Smooth muscle cell (in vitro differentiated cells): ENCODE data around the gene HOXA13. TPM values are rescaled to one million over a fixed set of nuclear protein-coding genes. Genes with fewer than 3 reads are reported as not detected.
A peak's percentile ranks its signal among the peaks of the same experiment; 100 is the strongest.

Experiments
- DNase-seq: peaks from one replicate; lab custom pipeline; 2025; ENCODE audit not compliant: unreplicated experiment; lab: John Stamatoyannopoulos, UW
- H2AFZ ChIP-seq: fragments of 200-600 bp; sonication (generic); 2 replicates; pipeline ENCODE4 v1.6.0; 2016; ENCODE audit warnings: antibody characterized with exemption, low read depth, mild to moderate bottlenecking
- H3F3A ChIP-seq: fragments of 200-600 bp; sonication (generic); 2 replicates; pipeline ENCODE4 v1.6.0; 2017; ENCODE audit warnings: antibody characterized with exemption, low read depth
- H3K27ac ChIP-seq: fragments of 200-600 bp; sonication (generic); 2 replicates; pipeline ENCODE4 v1.5.1; 2016; ENCODE audit warnings: low read depth, mild to moderate bottlenecking
- H3K27me3 ChIP-seq: fragments of 200-600 bp; sonication (generic); 2 replicates; pipeline ENCODE4 v1.6.1; 2016; ENCODE audit warnings: low read depth, mild to moderate bottlenecking
- H3K36me3 ChIP-seq: fragments of 200-600 bp; sonication (generic); 2 replicates; pipeline ENCODE4 v1.5.1; 2016; ENCODE audit warnings: low read depth
- H3K4me1 ChIP-seq: fragments of 200-600 bp; sonication (generic); 2 replicates; pipeline ENCODE4 v1.5.1; 2016; ENCODE audit warnings: low read depth
- H3K4me2 ChIP-seq: fragments of 200-600 bp; sonication (generic); 2 replicates; pipeline ENCODE4 v1.6.0; 2016; ENCODE audit warnings: mild to moderate bottlenecking
- H3K4me3 ChIP-seq: fragments of 200-600 bp; sonication (generic); 2 replicates; pipeline ENCODE4 v1.5.1; 2016; ENCODE audit warnings: mild to moderate bottlenecking
- H3K79me2 ChIP-seq: fragments of 200-600 bp; sonication (generic); 2 replicates; pipeline ENCODE4 v1.6.0; 2016; ENCODE audit warnings: low read depth, mild to moderate bottlenecking
- H3K9ac ChIP-seq: fragments of 200-600 bp; sonication (generic); 2 replicates; pipeline ENCODE4 v1.6.0; 2016; ENCODE audit warnings: low read depth
- H3K9me3 ChIP-seq: fragments of 200-600 bp; sonication (generic); replicated peaks from 2 replicates; pipeline ENCODE4 v1.5.1; 2016; ENCODE audit warnings: low read depth
- H4K20me1 ChIP-seq: fragments of 200-600 bp; sonication (generic); 2 replicates; pipeline ENCODE4 v1.6.0; 2016; ENCODE audit warnings: low read depth
- CTCF ChIP-seq: fragments of 200-600 bp; sonication (generic); IDR thresholded peaks from 2 replicates; pipeline ENCODE4 v1.5.1; 2017; ENCODE audit warnings: borderline replicate concordance, mild to moderate bottlenecking, antibody characterized with exemption; ENCODE audit not compliant: insufficient read depth, poor library complexity, severe bottlenecking
- WGBS: methylation state at CpG from one replicate; pipeline ENCODE4 v1.1.7; 2016; ENCODE audit warnings: low lambda C conversion rate; 5-methylcytosine and 5-hydroxymethylcytosine counted together
- polyA plus RNA-seq: library from polyadenylated mRNA; unstranded; fragments of >200 nt; fragmentation: Nextera tagmentation; extraction: Ambion mirVana; gene quantifications from 2 replicates; pipeline ENCODE4 v1.2.1, GENCODE V29; 2016
- total RNA-seq: library from RNA; depleted of rRNA; stranded (reverse); fragments of >200 nt; gene quantifications from 2 replicates; pipeline ENCODE4 v1.2.3, GENCODE V29; 2014

HOXA13 gene
- total and polyA plus RNA-seq, 2 experiments from 2014 or later: 10.0 to 14.2 TPM

- no peaks in the 10 kb centered on the region for H3K36me3 ChIP-seq
- H3K4me3 ChIP-seq: peak within 1 kb of the TSS; percentile 32
- no peak for TF ChIP-seq CTCF
- no peaks in the 10 kb centered on the region for H3F3A ChIP-seq
- DNase-seq: no peak
- WGBS: 24% methylated on average over 58 of the region's 63 CpGs
- H3K27me3 ChIP-seq: peaks cover 99% of the 10 kb centered on the region
- H3K9me3 ChIP-seq: no peaks in the 10 kb centered on the region
- H3K4me1 ChIP-seq: peaks cover 7% of the 10 kb centered on the region
- no peaks in the 10 kb centered on the region for H4K20me1 ChIP-seq
- no peak within 1 kb of the TSS for H3K9ac ChIP-seq
- H3K4me2 ChIP-seq: peak within 1 kb of the TSS; percentile 74
- no peak within 1 kb of the TSS for H2AFZ ChIP-seq
- H3K79me2 ChIP-seq: no peaks in the 10 kb centered on the region
- H3K27ac ChIP-seq: no peak within 1 kb of the TSS
Observed at GRCh38 chr7:27147199-27148030, 52.5 kb downstream of the HOXA13 start, which contains the start of gene HOXA6. TSS of gene HOXA6 (minus strand) at chr7:27147774. CDS start at chr7:27147749, 25 bp downstream.

DNA sequence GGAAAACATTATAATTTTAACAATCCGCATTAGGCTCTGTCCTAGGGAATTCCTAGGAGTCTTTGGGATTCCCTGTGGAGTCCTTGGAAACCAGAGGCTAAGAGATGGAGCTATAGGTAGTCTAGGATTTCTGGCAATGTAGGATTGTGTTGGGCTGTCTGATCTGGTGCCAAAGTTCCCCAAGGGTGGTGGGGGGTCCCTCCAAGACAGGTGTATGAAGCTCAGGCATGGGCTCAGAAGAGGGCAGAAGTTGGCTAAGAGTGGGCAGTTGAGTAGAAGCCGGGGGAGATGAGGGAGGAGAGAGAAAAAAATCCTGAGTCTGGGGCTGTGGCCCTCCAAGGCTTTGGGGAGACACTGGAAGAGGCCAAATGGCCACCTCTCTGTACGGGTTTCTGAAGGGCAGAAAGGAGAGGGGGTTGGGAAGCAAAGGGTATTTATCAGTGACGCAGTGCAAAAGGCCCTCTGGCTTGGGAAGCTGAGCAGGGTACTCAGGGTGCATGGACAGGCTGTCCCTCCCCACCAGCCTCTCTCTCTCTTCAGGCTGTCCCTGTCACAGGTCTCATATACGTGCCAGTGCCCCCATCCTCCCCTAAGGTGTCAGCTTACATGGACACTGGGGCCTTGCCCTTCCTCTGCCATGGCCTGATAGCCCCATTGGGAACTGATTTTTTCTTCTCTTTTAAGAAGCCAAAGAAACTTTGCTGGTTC, 53.2 kb downstream of the HOXA13 start:
- peaks cover 7% of the 10 kb centered on the region for H3K4me1 ChIP-seq
- no peak for TF ChIP-seq CTCF
- no peaks in the 10 kb centered on the region for H3K79me2 ChIP-seq
- WGBS: 66% methylated on average over 5 of the region's 5 CpGs
- H3K4me3 ChIP-seq: no peak overlapping the region
- no peaks in the 10 kb centered on the region for H3K9me3 ChIP-seq
- H4K20me1 ChIP-seq: no peaks in the 10 kb centered on the region
- no peak overlapping the region for H3K27ac ChIP-seq
- DNase-seq: no peak
- H2AFZ ChIP-seq: no peak overlapping the region
- no peak overlapping the region for H3K4me2 ChIP-seq
- no peaks in the 10 kb centered on the region for H3F3A ChIP-seq
- H3K9ac ChIP-seq: no peak overlapping the region
- peaks cover 99% of the 10 kb centered on the region for H3K27me3 ChIP-seq
- no peaks in the 10 kb centered on the region for H3K36me3 ChIP-seq

- H3K9me3 ChIP-seq: no peaks in the 10 kb centered on the region
- WGBS: 67% methylated on average over 10 of the region's 11 CpGs
- no peaks in the 10 kb centered on the region for H4K20me1 ChIP-seq
- DNase-seq: no peak
- H3K4me1 ChIP-seq: peaks cover 7% of the 10 kb centered on the region
- H2AFZ ChIP-seq: no peak overlapping the region
- H3K27ac ChIP-seq: no peak overlapping the region
- H3K79me2 ChIP-seq: no peaks in the 10 kb centered on the region
- TF ChIP-seq CTCF: no peak
- no peaks in the 10 kb centered on the region for H3K36me3 ChIP-seq
- H3K27me3 ChIP-seq: peaks cover 99% of the 10 kb centered on the region
- H3F3A ChIP-seq: no peaks in the 10 kb centered on the region
- H3K4me2 ChIP-seq: no peak overlapping the region
- no peak overlapping the region for H3K4me3 ChIP-seq
- no peak overlapping the region for H3K9ac ChIP-seq
Observed at GRCh38 chr7:27145914-27146412, 53.9 kb downstream of the HOXA13 start.
